ENCODE results near the gene PKHD1. TPM values are rescaled to one million over a fixed set of nuclear protein-coding genes. Genes with fewer than 3 reads are reported as not detected.

Gene PKHD1
- total RNA-seq, 2 experiments from 2014 or later, result not detected

GRCh38 chr6:51839726-51840374 lies 247.6 kb downstream of the PKHD1 start:
- H3K9me3 Mint-ChIP-seq, result no peaks in the 10 kb centered on the region
- ChIA-PET CTCF (no interaction called here), POLR2A (no interaction called here)
- no peak overlapping the region for H3K27ac Mint-ChIP-seq
- no peak for DNase-seq
- H3K27me3 Mint-ChIP-seq, result no peaks in the 10 kb centered on the region
- H3K4me1 Mint-ChIP-seq, result no peaks in the 10 kb centered on the region
- H3K4me3 Mint-ChIP-seq, result no peak overlapping the region
- H3K36me3 Mint-ChIP-seq (ENCODE audit: low read depth), result no peaks in the 10 kb centered on the region

- ChIA-PET POLR2A (no interaction called here), CTCF (no interaction called here)
- DNase-seq, result no peak
- Mint-ChIP-seq H3K36me3 (ENCODE audit: low read depth) (no peaks in the 10 kb centered on the region), H3K4me3 (no peak overlapping the region), H3K27me3 (peaks cover 2% of the 10 kb centered on the region), H3K27ac (no peak overlapping the region), H3K9me3 (no peaks in the 10 kb centered on the region), H3K4me1 (no peaks in the 10 kb centered on the region)
Measured at GRCh38 chr6:51830666-51831065, 256.7 kb downstream of the PKHD1 start.

GRCh38 chr6:51827580-51827979 lies 259.8 kb downstream of the PKHD1 start:
- Mint-ChIP-seq H3K4me3 (no peak overlapping the region), H3K27me3 (peaks cover 2% of the 10 kb centered on the region), H3K9me3 (no peaks in the 10 kb centered on the region), H3K4me1 (no peaks in the 10 kb centered on the region), H3K27ac (no peak overlapping the region), H3K36me3 (ENCODE audit: low read depth) (no peaks in the 10 kb centered on the region)
- DNase-seq, result no peak
- ChIA-PET CTCF (interaction anchor here (0.6 kb wide), 1 partner anchor 19 kb away, joined by 3 read pairs; no protein-coding TSS in a partner anchor), POLR2A (no interaction called here)

- no peaks in the 10 kb centered on the region for H3K36me3 Mint-ChIP-seq (ENCODE audit: low read depth)
- ChIA-PET CTCF (no interaction called here), POLR2A (no interaction called here)
- H3K9me3 Mint-ChIP-seq, result no peaks in the 10 kb centered on the region
- no peak overlapping the region for H3K27ac Mint-ChIP-seq
- H3K27me3 Mint-ChIP-seq, result peaks cover 2% of the 10 kb centered on the region
- no peak for DNase-seq
- H3K4me1 Mint-ChIP-seq, result no peaks in the 10 kb centered on the region
- no peak overlapping the region for H3K4me3 Mint-ChIP-seq
Measured at GRCh38 chr6:51824940-51825339, 262.5 kb downstream of the PKHD1 start.

GRCh38 chr6:51820555-51820954 lies 266.9 kb downstream of the PKHD1 start:
- Mint-ChIP-seq H3K4me3 (no peak overlapping the region), H3K27me3 (no peaks in the 10 kb centered on the region), H3K36me3 (ENCODE audit: low read depth) (no peaks in the 10 kb centered on the region), H3K9me3 (no peaks in the 10 kb centered on the region), H3K4me1 (no peaks in the 10 kb centered on the region), H3K27ac (no peak overlapping the region)
- DNase-seq, result no peak
- POLR2A ChIA-PET, result no interaction called here
- CTCF ChIA-PET, result no interaction called here

- H3K9me3 Mint-ChIP-seq, result no peaks in the 10 kb centered on the region
- H3K27ac Mint-ChIP-seq, result no peak overlapping the region
- no peak for DNase-seq
- POLR2A ChIA-PET, result no interaction called here
- no peaks in the 10 kb centered on the region for H3K36me3 Mint-ChIP-seq (ENCODE audit: low read depth)
- H3K27me3 Mint-ChIP-seq, result no peaks in the 10 kb centered on the region
- H3K4me3 Mint-ChIP-seq, result no peak overlapping the region
- no peaks in the 10 kb centered on the region for H3K4me1 Mint-ChIP-seq
- CTCF ChIA-PET, result no interaction called here
Measured at GRCh38 chr6:51818520-51819022, 268.8 kb downstream of the PKHD1 start.

GRCh38 chr6:51817832-51818231 lies 269.6 kb downstream of the PKHD1 start:
- CTCF ChIA-PET, result no interaction called here
- DNase-seq, result no peak
- no peaks in the 10 kb centered on the region for H3K36me3 Mint-ChIP-seq (ENCODE audit: low read depth)
- H3K4me3 Mint-ChIP-seq, result no peak overlapping the region
- no peaks in the 10 kb centered on the region for H3K4me1 Mint-ChIP-seq
- no peak overlapping the region for H3K27ac Mint-ChIP-seq
- no peaks in the 10 kb centered on the region for H3K9me3 Mint-ChIP-seq
- POLR2A ChIA-PET, result no interaction called here
- H3K27me3 Mint-ChIP-seq, result no peaks in the 10 kb centered on the region

- H3K27me3 Mint-ChIP-seq, result no peaks in the 10 kb centered on the region
- H3K4me3 Mint-ChIP-seq, result no peak overlapping the region
- H3K4me1 Mint-ChIP-seq, result no peaks in the 10 kb centered on the region
- H3K27ac Mint-ChIP-seq, result no peak overlapping the region
- POLR2A ChIA-PET, result no interaction called here
- H3K9me3 Mint-ChIP-seq, result no peaks in the 10 kb centered on the region
- H3K36me3 Mint-ChIP-seq (ENCODE audit: low read depth), result no peaks in the 10 kb centered on the region
- CTCF ChIA-PET, result no interaction called here
- DNase-seq, result no peak
Measured at GRCh38 chr6:51814418-51814817, 273.0 kb downstream of the PKHD1 start.

- Mint-ChIP-seq H3K36me3 (ENCODE audit: low read depth) (no peaks in the 10 kb centered on the region), H3K27ac (no peak overlapping the region), H3K4me1 (no peaks in the 10 kb centered on the region), H3K4me3 (no peak overlapping the region), H3K27me3 (no peaks in the 10 kb centered on the region), H3K9me3 (no peaks in the 10 kb centered on the region)
- ChIA-PET POLR2A (no interaction called here), CTCF (no interaction called here)
- no peak for DNase-seq
Measured at GRCh38 chr6:51813904-51814303, 273.5 kb downstream of the PKHD1 start.

GRCh38 chr6:51812231-51812630 lies 275.2 kb downstream of the PKHD1 start:
- Mint-ChIP-seq H3K4me3 (no peak overlapping the region), H3K9me3 (no peaks in the 10 kb centered on the region), H3K4me1 (no peaks in the 10 kb centered on the region), H3K27ac (no peak overlapping the region), H3K36me3 (ENCODE audit: low read depth) (no peaks in the 10 kb centered on the region), H3K27me3 (no peaks in the 10 kb centered on the region)
- DNase-seq, result no peak
- ChIA-PET POLR2A (no interaction called here), CTCF (no interaction called here)

- H3K36me3 Mint-ChIP-seq (ENCODE audit: low read depth), result no peaks in the 10 kb centered on the region
- no peak overlapping the region for H3K27ac Mint-ChIP-seq
- no peaks in the 10 kb centered on the region for H3K4me1 Mint-ChIP-seq
- no peak overlapping the region for H3K4me3 Mint-ChIP-seq
- no peaks in the 10 kb centered on the region for H3K9me3 Mint-ChIP-seq
- POLR2A ChIA-PET, result no interaction called here
- CTCF ChIA-PET, result no interaction called here
- no peaks in the 10 kb centered on the region for H3K27me3 Mint-ChIP-seq
- DNase-seq, result no peak
Measured at GRCh38 chr6:51805517-51805916, 281.9 kb downstream of the PKHD1 start.

GRCh38 chr6:51800603-51801002 lies 286.8 kb downstream of the PKHD1 start:
- no peak overlapping the region for H3K27ac Mint-ChIP-seq

GRCh38 chr6:51793393-51793792 lies 294.0 kb downstream of the PKHD1 start:
- ChIA-PET POLR2A (no interaction called here), CTCF (no interaction called here)
- H3K27ac Mint-ChIP-seq, result no peak overlapping the region
- no peak overlapping the region for H3K4me3 Mint-ChIP-seq
- DNase-seq, result no peak
- peaks cover 2% of the 10 kb centered on the region for H3K9me3 Mint-ChIP-seq
- H3K27me3 Mint-ChIP-seq, result no peaks in the 10 kb centered on the region
- H3K4me1 Mint-ChIP-seq, result no peaks in the 10 kb centered on the region
- no peaks in the 10 kb centered on the region for H3K36me3 Mint-ChIP-seq (ENCODE audit: low read depth)

More at GRCh38 chr6:51800603-51801002, 286.8 kb downstream of the PKHD1 start:
- no peak for DNase-seq
- H3K27me3 Mint-ChIP-seq, result no peaks in the 10 kb centered on the region
- H3K9me3 Mint-ChIP-seq, result peaks cover 2% of the 10 kb centered on the region
- H3K36me3 Mint-ChIP-seq (ENCODE audit: low read depth), result no peaks in the 10 kb centered on the region
- H3K4me3 Mint-ChIP-seq, result no peak overlapping the region
- no peaks in the 10 kb centered on the region for H3K4me1 Mint-ChIP-seq
- POLR2A ChIA-PET, result no interaction called here
- CTCF ChIA-PET, result no interaction called here

GRCh38 chr6:51792273-51793030 lies 295.0 kb downstream of the PKHD1 start:
- no peaks in the 10 kb centered on the region for H3K36me3 Mint-ChIP-seq (ENCODE audit: low read depth)
- no peak overlapping the region for H3K4me3 Mint-ChIP-seq
- no peak overlapping the region for H3K27ac Mint-ChIP-seq
- ChIA-PET CTCF (no interaction called here), POLR2A (no interaction called here)
- peaks cover 2% of the 10 kb centered on the region for H3K9me3 Mint-ChIP-seq
- H3K27me3 Mint-ChIP-seq, result no peaks in the 10 kb centered on the region
- no peaks in the 10 kb centered on the region for H3K4me1 Mint-ChIP-seq
- DNase-seq, result no peak

Measured in activated CD4-positive, alpha-beta T cell treated with anti-CD3 and anti-CD28 coated beads, Interleukin-2, amount 10 ng/mL, durations not matched to agents 7 days and 5 days (primary cell).